ENCODE measurements around the gene ARHGAP24. TPM values are rescaled to one million over a fixed set of nuclear protein-coding genes. Genes with fewer than 3 reads are reported as not detected.

Gene ARHGAP24
- total RNA-seq, 1 experiment from 2014 or later: 2.1 TPM

DNA sequence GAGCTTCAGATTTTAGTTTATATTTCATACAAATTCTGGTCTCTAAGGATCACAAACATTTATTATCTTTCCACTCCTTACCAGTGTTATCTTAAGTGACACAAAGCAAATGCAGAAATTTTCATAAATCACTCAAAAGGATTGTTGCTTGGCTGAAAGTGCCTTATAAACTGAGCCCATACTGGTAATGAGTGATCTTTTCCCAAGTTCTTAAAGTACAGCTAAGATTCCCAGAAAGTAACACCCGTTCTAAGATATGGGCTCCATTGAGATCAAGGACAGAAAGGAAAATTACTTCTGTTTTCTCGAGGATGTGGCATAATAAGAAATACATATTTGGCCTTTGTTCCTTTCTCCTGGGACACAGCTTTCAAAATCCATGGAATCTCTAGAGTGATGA is 313.7 kb downstream of the ARHGAP24 start (continued):
- TF ChIP-seq, protein P1, sequence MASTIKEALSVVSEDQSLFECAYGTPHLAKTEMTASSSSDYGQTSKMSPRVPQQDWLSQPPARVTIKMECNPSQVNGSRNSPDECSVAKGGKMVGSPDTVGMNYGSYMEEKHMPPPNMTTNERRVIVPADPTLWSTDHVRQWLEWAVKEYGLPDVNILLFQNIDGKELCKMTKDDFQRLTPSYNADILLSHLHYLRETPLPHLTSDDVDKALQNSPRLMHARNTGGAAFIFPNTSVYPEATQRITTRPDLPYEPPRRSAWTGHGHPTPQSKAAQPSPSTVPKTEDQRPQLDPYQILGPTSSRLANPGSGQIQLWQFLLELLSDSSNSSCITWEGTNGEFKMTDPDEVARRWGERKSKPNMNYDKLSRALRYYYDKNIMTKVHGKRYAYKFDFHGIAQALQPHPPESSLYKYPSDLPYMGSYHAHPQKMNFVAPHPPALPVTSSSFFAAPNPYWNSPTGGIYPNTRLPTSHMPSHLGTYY (CRISPR knock-in tag; IDR thresholded peaks at IDR 0.05): no peak

DNA sequence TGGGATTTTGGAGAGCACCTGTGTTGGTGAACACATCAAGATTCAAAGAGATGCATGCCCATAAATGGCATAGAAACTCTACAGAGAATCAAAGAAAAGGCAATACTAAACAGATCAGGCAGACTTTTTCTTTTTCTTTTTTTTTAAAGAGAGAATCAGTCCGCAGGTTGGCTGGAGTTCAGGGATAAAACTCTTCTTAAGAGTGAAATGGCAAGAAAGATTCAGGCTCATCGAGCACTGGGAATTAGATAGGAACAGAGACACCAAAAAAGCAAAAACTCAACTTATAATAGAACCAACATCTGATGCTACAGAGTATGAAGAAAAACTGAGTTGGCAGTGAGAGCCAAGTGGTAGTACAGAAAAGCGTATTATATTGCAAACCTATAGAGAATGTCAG is 314.3 kb downstream of the ARHGAP24 start:
- no peak for DNase-seq (ENCODE audit: low spot score)
- no peak overlapping the region for H3K27ac Mint-ChIP-seq
- TF ChIP-seq, protein P2, sequence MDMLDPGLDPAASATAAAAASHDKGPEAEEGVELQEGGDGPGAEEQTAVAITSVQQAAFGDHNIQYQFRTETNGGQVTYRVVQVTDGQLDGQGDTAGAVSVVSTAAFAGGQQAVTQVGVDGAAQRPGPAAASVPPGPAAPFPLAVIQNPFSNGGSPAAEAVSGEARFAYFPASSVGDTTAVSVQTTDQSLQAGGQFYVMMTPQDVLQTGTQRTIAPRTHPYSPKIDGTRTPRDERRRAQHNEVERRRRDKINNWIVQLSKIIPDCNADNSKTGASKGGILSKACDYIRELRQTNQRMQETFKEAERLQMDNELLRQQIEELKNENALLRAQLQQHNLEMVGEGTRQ (CRISPR knock-in tag; IDR thresholded peaks at IDR 0.05): no peak
- TF ChIP-seq NR1H2 (CRISPR knock-in tag; IDR thresholded peaks at IDR 0.05): no peak
- TF ChIP-seq ZNF396 (CRISPR knock-in tag; IDR thresholded peaks at IDR 0.05; ENCODE audit: borderline replicate concordance): no peak
- TF ChIP-seq, protein P3, sequence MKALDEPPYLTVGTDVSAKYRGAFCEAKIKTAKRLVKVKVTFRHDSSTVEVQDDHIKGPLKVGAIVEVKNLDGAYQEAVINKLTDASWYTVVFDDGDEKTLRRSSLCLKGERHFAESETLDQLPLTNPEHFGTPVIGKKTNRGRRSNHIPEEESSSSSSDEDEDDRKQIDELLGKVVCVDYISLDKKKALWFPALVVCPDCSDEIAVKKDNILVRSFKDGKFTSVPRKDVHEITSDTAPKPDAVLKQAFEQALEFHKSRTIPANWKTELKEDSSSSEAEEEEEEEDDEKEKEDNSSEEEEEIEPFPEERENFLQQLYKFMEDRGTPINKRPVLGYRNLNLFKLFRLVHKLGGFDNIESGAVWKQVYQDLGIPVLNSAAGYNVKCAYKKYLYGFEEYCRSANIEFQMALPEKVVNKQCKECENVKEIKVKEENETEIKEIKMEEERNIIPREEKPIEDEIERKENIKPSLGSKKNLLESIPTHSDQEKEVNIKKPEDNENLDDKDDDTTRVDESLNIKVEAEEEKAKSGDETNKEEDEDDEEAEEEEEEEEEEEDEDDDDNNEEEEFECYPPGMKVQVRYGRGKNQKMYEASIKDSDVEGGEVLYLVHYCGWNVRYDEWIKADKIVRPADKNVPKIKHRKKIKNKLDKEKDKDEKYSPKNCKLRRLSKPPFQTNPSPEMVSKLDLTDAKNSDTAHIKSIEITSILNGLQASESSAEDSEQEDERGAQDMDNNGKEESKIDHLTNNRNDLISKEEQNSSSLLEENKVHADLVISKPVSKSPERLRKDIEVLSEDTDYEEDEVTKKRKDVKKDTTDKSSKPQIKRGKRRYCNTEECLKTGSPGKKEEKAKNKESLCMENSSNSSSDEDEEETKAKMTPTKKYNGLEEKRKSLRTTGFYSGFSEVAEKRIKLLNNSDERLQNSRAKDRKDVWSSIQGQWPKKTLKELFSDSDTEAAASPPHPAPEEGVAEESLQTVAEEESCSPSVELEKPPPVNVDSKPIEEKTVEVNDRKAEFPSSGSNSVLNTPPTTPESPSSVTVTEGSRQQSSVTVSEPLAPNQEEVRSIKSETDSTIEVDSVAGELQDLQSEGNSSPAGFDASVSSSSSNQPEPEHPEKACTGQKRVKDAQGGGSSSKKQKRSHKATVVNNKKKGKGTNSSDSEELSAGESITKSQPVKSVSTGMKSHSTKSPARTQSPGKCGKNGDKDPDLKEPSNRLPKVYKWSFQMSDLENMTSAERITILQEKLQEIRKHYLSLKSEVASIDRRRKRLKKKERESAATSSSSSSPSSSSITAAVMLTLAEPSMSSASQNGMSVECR (CRISPR knock-in tag; IDR thresholded peaks at IDR 0.05; ENCODE audit: borderline replicate concordance): no peak
- TF ChIP-seq TEAD4 (CRISPR knock-in tag; IDR thresholded peaks at IDR 0.05): no peak
- no peak for TF ChIP-seq SMAD4 (CRISPR knock-in tag; IDR thresholded peaks at IDR 0.05)
- TF ChIP-seq, protein P1 (CRISPR knock-in tag; IDR thresholded peaks at IDR 0.05): no peak
- no peak for TF ChIP-seq NFE2L1 (CRISPR knock-in tag; IDR thresholded peaks at IDR 0.05)
- TF ChIP-seq KAT7 (CRISPR knock-in tag; IDR thresholded peaks at IDR 0.05; ENCODE audit: borderline replicate concordance): no peak
- TF ChIP-seq, protein P4, sequence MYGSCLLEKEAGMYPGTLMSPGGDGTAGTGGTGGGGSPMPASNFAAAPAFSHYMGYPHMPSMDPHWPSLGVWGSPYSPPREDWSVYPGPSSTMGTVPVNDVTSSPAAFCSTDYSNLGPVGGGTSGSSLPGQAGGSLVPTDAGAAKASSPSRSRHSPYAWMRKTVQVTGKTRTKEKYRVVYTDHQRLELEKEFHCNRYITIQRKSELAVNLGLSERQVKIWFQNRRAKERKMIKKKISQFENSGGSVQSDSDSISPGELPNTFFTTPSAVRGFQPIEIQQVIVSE (CRISPR knock-in tag; IDR thresholded peaks at IDR 0.05; ENCODE audit: borderline replicate concordance): no peak
- TF ChIP-seq, protein P5, sequence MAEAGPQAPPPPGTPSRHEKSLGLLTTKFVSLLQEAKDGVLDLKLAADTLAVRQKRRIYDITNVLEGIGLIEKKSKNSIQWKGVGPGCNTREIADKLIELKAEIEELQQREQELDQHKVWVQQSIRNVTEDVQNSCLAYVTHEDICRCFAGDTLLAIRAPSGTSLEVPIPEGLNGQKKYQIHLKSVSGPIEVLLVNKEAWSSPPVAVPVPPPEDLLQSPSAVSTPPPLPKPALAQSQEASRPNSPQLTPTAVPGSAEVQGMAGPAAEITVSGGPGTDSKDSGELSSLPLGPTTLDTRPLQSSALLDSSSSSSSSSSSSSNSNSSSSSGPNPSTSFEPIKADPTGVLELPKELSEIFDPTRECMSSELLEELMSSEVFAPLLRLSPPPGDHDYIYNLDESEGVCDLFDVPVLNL (CRISPR knock-in tag; IDR thresholded peaks at IDR 0.05; ENCODE audit: borderline replicate concordance, low read depth): no peak
- no peak for TF ChIP-seq HMGA2 (CRISPR knock-in tag; IDR thresholded peaks at IDR 0.05)
- no peak for TF ChIP-seq ZNF138 (CRISPR knock-in tag; conservative IDR thresholded peaks at IDR 0.05)
- no peak for ATAC-seq
- ChIA-PET POLR2A (no interaction called here), CTCF (interaction anchor here (1.6 kb wide), 1 partner anchor 8 kb away, joined by 8 read pairs; no protein-coding TSS in a partner anchor)
- peaks cover 6% of the 10 kb centered on the region for H3K4me1 Mint-ChIP-seq
- no peaks in the 10 kb centered on the region for H3K27me3 Mint-ChIP-seq (ENCODE audit: low read depth)
- H3K9me3 Mint-ChIP-seq: peaks cover 3% of the 10 kb centered on the region; the same call in 1 of the 2 replicates
- no peak overlapping the region for H3K4me3 Mint-ChIP-seq
- no peaks in the 10 kb centered on the region for H3K36me3 Mint-ChIP-seq

DNA sequence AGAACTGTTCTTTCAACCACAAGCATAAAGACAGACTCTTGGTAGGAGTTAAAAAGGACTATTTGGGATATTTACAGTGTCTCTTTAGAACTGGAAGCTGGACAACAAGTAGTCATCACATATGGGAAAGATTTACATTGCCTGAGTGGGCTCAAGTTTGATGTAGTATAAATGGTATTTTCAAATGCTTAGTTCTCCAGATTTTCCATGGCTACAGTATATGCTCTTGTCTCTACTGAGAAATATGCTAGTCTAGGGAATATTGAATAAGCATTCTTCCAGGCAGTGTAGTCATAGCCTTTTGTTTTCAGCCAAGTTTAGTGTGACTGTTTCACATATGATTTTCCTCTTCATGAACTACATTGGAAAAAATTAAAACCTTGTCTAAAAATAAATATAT is 315.6 kb downstream of the ARHGAP24 start:
- Mint-ChIP-seq H3K27ac (no peak overlapping the region), H3K4me1 (peaks cover 6% of the 10 kb centered on the region), H3K9me3 (peaks cover 3% of the 10 kb centered on the region; the same call in 1 of the 2 replicates), H3K36me3 (no peaks in the 10 kb centered on the region), H3K4me3 (no peak overlapping the region), H3K27me3 (ENCODE audit: low read depth) (no peaks in the 10 kb centered on the region)
- no peak for ATAC-seq
- ChIA-PET CTCF (no interaction called here), POLR2A (no interaction called here)
- no peak for DNase-seq (ENCODE audit: low spot score)
- TF ChIP-seq FOXP1 (CRISPR knock-in tag; IDR thresholded peaks at IDR 0.05; ENCODE audit: borderline replicate concordance) (no peak), JAZF1 (CRISPR knock-in tag; IDR thresholded peaks at IDR 0.05) (no peak), SP1 (CRISPR knock-in tag; conservative IDR thresholded peaks at IDR 0.05) (no peak), ZNF121 (CRISPR knock-in tag; IDR thresholded peaks at IDR 0.05) (no peak), TEAD1 (CRISPR knock-in tag; IDR thresholded peaks at IDR 0.05) (no peak), NR1H2 (CRISPR knock-in tag; IDR thresholded peaks at IDR 0.05) (no peak), GTF2I (CRISPR knock-in tag; conservative IDR thresholded peaks at IDR 0.05) (no peak)
- TF ChIP-seq, protein P6, sequence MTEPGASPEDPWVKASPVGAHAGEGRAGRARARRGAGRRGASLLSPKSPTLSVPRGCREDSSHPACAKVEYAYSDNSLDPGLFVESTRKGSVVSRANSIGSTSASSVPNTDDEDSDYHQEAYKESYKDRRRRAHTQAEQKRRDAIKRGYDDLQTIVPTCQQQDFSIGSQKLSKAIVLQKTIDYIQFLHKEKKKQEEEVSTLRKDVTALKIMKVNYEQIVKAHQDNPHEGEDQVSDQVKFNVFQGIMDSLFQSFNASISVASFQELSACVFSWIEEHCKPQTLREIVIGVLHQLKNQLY (CRISPR knock-in tag; IDR thresholded peaks at IDR 0.05): no peak
- TF ChIP-seq, protein P7, sequence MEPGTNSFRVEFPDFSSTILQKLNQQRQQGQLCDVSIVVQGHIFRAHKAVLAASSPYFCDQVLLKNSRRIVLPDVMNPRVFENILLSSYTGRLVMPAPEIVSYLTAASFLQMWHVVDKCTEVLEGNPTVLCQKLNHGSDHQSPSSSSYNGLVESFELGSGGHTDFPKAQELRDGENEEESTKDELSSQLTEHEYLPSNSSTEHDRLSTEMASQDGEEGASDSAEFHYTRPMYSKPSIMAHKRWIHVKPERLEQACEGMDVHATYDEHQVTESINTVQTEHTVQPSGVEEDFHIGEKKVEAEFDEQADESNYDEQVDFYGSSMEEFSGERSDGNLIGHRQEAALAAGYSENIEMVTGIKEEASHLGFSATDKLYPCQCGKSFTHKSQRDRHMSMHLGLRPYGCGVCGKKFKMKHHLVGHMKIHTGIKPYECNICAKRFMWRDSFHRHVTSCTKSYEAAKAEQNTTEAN (CRISPR knock-in tag; IDR thresholded peaks at IDR 0.05): no peak
- TF ChIP-seq, protein P8, sequence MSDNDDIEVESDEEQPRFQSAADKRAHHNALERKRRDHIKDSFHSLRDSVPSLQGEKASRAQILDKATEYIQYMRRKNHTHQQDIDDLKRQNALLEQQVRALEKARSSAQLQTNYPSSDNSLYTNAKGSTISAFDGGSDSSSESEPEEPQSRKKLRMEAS (CRISPR knock-in tag; IDR thresholded peaks at IDR 0.05): no peak
